GM10266 (cell line): ENCODE data around the gene TASL.
"Not testable (repeated sequence)": the region's sequence is repeated elsewhere in the genome, so short reads cannot be mapped to it uniquely, and the experiment has no call there.

ENCODE experiments used
- DNase-seq: peaks from one replicate; pipeline ENCODE4 v3.0.0; 2012; ENCODE audit errors: extremely low spot score
- TF ChIP-seq, protein P1 (sequence below): IDR thresholded peaks from 2 replicates; pipeline ENCODE4 v1.5.1; 2012; ENCODE audit warnings: mild to moderate bottlenecking, low read depth; ENCODE audit not compliant: control insufficient read depth, insufficient read depth; ENCODE audit errors: missing control alignments

Gene TASL

DNA sequence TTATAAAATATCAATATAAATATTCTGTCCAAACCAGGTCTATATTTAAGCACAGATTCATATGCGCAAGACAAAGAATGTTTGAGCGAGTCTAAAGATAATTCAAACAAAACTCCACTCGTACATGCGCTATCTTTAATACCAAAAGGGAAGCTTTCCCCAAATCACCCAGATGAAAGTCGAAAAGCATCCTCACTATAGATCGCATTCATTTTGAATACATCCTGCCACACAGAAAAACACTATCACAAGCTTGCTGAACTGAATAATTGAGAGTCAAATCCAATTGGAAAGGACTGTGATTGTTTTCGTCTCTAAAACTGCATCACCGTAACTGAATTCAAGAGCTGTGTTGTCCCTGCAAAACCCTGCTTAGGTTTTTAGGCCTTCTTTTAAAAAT is 685 bp downstream of the TASL start:
- DNase-seq: no peak

DNA sequence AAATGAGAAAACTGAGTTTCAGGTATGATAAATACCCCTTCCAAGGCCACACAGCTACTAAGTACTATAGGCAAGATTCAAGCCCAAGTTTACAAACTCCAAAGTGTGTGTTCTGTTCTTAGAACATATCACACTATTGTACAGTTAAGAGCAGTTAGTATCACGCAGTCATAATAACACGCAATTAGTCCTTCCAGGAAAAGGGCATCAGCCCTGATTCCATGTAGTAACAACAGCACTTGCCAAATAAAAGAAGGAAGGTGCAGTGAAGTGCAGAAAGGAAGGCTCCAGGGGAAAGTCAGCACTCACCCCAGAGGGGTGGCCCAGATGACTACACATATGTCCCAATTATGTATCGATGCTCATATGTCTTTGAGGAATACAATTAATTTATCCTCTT is 4.4 kb downstream of the TASL start:
- TF ChIP-seq, protein P1, sequence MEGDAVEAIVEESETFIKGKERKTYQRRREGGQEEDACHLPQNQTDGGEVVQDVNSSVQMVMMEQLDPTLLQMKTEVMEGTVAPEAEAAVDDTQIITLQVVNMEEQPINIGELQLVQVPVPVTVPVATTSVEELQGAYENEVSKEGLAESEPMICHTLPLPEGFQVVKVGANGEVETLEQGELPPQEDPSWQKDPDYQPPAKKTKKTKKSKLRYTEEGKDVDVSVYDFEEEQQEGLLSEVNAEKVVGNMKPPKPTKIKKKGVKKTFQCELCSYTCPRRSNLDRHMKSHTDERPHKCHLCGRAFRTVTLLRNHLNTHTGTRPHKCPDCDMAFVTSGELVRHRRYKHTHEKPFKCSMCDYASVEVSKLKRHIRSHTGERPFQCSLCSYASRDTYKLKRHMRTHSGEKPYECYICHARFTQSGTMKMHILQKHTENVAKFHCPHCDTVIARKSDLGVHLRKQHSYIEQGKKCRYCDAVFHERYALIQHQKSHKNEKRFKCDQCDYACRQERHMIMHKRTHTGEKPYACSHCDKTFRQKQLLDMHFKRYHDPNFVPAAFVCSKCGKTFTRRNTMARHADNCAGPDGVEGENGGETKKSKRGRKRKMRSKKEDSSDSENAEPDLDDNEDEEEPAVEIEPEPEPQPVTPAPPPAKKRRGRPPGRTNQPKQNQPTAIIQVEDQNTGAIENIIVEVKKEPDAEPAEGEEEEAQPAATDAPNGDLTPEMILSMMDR: no peak
- DNase-seq: no peak

More for the DNA sequence above, 685 bp downstream of the TASL start:
- TF ChIP-seq, protein P1: no peak

DNA sequence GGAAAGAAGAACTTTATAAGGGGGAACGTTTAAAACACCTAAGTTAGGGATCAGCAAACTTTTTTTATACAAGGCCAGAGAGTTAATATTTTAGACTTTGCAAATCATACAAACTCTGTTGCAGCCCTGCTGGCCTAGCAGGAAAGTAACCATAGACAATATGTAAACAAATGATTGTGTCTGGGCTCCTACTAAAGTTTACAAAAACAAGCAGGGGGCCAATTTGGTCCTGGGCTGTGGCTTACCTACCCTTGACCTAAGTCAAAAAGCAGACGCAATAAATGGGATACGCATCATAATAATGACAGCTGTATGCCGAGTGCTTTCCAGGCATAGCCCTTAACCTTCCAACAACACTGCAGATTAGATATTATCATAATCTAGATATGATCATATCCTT is 4.9 kb downstream of the TASL start:
- DNase-seq: no peak
- TF ChIP-seq, protein P1: no peak

DNA sequence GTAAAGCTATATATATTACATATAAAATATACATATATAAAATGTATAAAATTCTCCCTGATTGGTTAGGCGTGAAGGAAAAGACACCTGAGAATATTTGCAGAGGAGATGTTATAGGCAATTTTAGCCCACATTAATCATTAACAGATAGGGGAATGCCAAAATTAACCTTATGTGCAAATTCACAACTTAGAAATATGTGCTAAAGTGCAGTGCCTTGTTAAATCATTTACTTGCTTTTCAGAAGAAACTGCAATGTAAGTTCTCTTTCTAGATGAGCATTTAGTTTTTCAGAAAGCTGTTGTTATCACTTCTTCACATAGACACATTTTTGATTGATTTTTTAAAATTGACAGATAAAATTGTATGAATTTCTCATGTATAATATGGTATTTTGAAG is 5.6 kb downstream of the TASL start:
- no peak for DNase-seq
- TF ChIP-seq, protein P1: no peak

- TF ChIP-seq, protein P1: peak; percentile 17
- DNase-seq: no peak
Observed at GRCh38 chrX:30570505-30570904, 7.1 kb downstream of the TASL start.

- no peak for DNase-seq
- TF ChIP-seq, protein P1: no peak
Observed at GRCh38 chrX:30568136-30568535, 9.4 kb downstream of the TASL start.

DNA sequence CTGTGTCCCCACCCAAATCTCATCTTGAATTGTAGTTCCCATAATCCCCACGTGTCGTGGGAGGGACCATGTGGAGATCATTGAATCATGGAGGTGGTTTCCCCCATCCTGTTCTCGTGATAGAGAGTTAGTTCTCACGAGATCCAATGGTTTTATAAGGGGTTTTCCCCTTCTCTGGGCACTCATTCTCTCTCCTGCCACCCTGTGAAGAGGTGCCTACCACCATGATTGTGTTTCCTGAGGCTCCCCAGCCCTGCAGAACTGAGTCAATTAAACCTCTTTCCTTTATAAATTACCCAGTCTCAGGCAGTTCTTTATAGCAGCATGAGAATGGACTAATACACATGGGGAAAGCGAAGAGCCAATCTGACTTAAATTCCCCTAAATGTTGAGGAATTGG is 14.5 kb downstream of the TASL start:
- not testable (repeated sequence) for DNase-seq

DNA sequence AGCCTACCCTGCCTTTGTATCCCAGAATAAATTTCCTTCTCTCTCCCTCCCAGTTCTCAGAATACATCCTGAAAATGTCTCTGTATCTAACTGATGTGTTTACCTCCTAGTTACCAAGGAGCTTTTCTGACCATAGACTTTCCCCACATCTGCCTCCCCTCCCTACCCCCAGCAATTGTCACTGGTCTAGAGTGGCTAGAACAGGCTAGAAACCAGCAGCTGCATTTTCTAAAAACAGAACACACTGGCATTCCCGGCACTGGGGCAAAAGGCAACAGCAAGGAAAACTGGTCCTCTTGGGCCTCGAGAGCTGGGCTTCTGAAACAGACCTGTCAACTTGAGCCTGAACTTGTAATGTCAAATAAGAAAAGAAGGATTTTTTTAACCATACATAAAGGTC is 16.4 kb downstream of the TASL start:
- no peak for DNase-seq

More for the DNA sequence above, 16.4 kb downstream of the TASL start:
- TF ChIP-seq, protein P1: no peak
